Measurements from ENCODE around the gene UBASH3B. TPM values are rescaled to one million over a fixed set of nuclear protein-coding genes. Genes with fewer than 3 reads are reported as not detected.

Gene UBASH3B
- total RNA-seq, 1 donor from 2014 or later: 31.5 TPM

- no peak for DNase-seq (ENCODE audit: low spot score)
Observed at GRCh38 chr11:122678406-122678805, 22.9 kb downstream of the UBASH3B start.

GRCh38 chr11:122679466-122679865 is 23.9 kb downstream of the UBASH3B start:
- no peak for DNase-seq (ENCODE audit: low spot score)

GRCh38 chr11:122681070-122681469 is 25.5 kb downstream of the UBASH3B start:
- DNase-seq (ENCODE audit: low spot score): no peak

- DNase-seq (ENCODE audit: low spot score): no peak
Observed at GRCh38 chr11:122681735-122682134, 26.2 kb downstream of the UBASH3B start.

GRCh38 chr11:122682464-122682863 is 26.9 kb downstream of the UBASH3B start:
- no peak for DNase-seq (ENCODE audit: low spot score)

- no peak for DNase-seq (ENCODE audit: low spot score)
Observed at GRCh38 chr11:122685041-122685440, 29.5 kb downstream of the UBASH3B start.

- no peak for DNase-seq (ENCODE audit: low spot score)
Observed at GRCh38 chr11:122686111-122686510, 30.6 kb downstream of the UBASH3B start.

- no peak for DNase-seq (ENCODE audit: low spot score)
Observed at GRCh38 chr11:122690384-122690783, 34.9 kb downstream of the UBASH3B start.

- no peak for DNase-seq (ENCODE audit: low spot score)
Observed at GRCh38 chr11:122690801-122691548, 35.5 kb downstream of the UBASH3B start.

GRCh38 chr11:122691549-122692150 is 36.1 kb downstream of the UBASH3B start:
- no peak for DNase-seq (ENCODE audit: low spot score)

- DNase-seq (ENCODE audit: low spot score): no peak
Observed at GRCh38 chr11:122692444-122692843, 36.9 kb downstream of the UBASH3B start.

- DNase-seq (ENCODE audit: low spot score): no peak
Observed at GRCh38 chr11:122695076-122695615, 39.6 kb downstream of the UBASH3B start.

- DNase-seq (ENCODE audit: low spot score): no peak
Observed at GRCh38 chr11:122696662-122697061, 41.1 kb downstream of the UBASH3B start.

GRCh38 chr11:122697636-122698167 is 42.2 kb downstream of the UBASH3B start:
- no peak for DNase-seq (ENCODE audit: low spot score)

- DNase-seq (ENCODE audit: low spot score): no peak
Observed at GRCh38 chr11:122698392-122698791, 42.9 kb downstream of the UBASH3B start.

GRCh38 chr11:122700666-122701065 is 45.1 kb downstream of the UBASH3B start:
- DNase-seq (ENCODE audit: low spot score): no peak

- DNase-seq (ENCODE audit: low spot score): no peak
Observed at GRCh38 chr11:122701143-122701542, 45.6 kb downstream of the UBASH3B start.

GRCh38 chr11:122703541-122704272 is 48.2 kb downstream of the UBASH3B start:
- no peak for DNase-seq (ENCODE audit: low spot score)

- no peak for DNase-seq (ENCODE audit: low spot score)
Observed at GRCh38 chr11:122705396-122705795, 49.9 kb downstream of the UBASH3B start.

GRCh38 chr11:122706291-122707088 is 51.0 kb downstream of the UBASH3B start:
- no peak for DNase-seq (ENCODE audit: low spot score)

- no peak for DNase-seq (ENCODE audit: low spot score)
Observed at GRCh38 chr11:122707111-122707510, 51.6 kb downstream of the UBASH3B start.

All from ureter (tissue), 1 donor.